Pons (tissue), 1 donor: ENCODE results near the gene GLIS1.

ENCODE experiments used
- DNase-seq: peaks from one replicate; pipeline ENCODE4 v3.0.0-alpha.2; 2016; ENCODE audit warnings: low spot score

Gene GLIS1

GRCh38 chr1:53735681-53736080, 3.3 kb downstream of the GLIS1 start:
- no peak for DNase-seq

- no peak for DNase-seq
Measured at GRCh38 chr1:53735261-53735660, 3.7 kb downstream of the GLIS1 start.

- DNase-seq, result no peak
Measured at GRCh38 chr1:53734650-53735211, 4.2 kb downstream of the GLIS1 start.

GRCh38 chr1:53733975-53734649, 4.9 kb downstream of the GLIS1 start:
- DNase-seq, result no peak

GRCh38 chr1:53733447-53733931, 5.5 kb downstream of the GLIS1 start:
- no peak for DNase-seq

- DNase-seq, result no peak
Measured at GRCh38 chr1:53732912-53733317, 6.0 kb downstream of the GLIS1 start.

GRCh38 chr1:53732409-53732808, 6.6 kb downstream of the GLIS1 start:
- no peak for DNase-seq

GRCh38 chr1:53731779-53732305, 7.1 kb downstream of the GLIS1 start:
- no peak for DNase-seq

GRCh38 chr1:53731043-53731600, 7.8 kb downstream of the GLIS1 start:
- DNase-seq, result no peak

- no peak for DNase-seq
Measured at GRCh38 chr1:53730224-53730865, 8.6 kb downstream of the GLIS1 start.

- no peak for DNase-seq
Measured at GRCh38 chr1:53729456-53730223, 9.3 kb downstream of the GLIS1 start.

GRCh38 chr1:53728702-53729455, 10.1 kb downstream of the GLIS1 start:
- DNase-seq, result no peak

- DNase-seq, result no peak
Measured at GRCh38 chr1:53728196-53728595, 10.8 kb downstream of the GLIS1 start.

- no peak for DNase-seq
Measured at GRCh38 chr1:53727461-53728092, 11.4 kb downstream of the GLIS1 start.

- DNase-seq, result no peak
Measured at GRCh38 chr1:53726009-53726600, 12.9 kb downstream of the GLIS1 start.

GRCh38 chr1:53725238-53725689, 13.7 kb downstream of the GLIS1 start:
- no peak for DNase-seq

- DNase-seq, result no peak
Measured at GRCh38 chr1:53722025-53722424, 16.9 kb downstream of the GLIS1 start.

GRCh38 chr1:53721088-53721487, 17.9 kb downstream of the GLIS1 start:
- DNase-seq, result no peak

- DNase-seq, result no peak
Measured at GRCh38 chr1:53719469-53719868, 19.5 kb downstream of the GLIS1 start.

- no peak for DNase-seq
Measured at GRCh38 chr1:53718443-53718842, 20.5 kb downstream of the GLIS1 start.
